ENCODE data around the gene CES4A.

CES4A gene

DNA sequence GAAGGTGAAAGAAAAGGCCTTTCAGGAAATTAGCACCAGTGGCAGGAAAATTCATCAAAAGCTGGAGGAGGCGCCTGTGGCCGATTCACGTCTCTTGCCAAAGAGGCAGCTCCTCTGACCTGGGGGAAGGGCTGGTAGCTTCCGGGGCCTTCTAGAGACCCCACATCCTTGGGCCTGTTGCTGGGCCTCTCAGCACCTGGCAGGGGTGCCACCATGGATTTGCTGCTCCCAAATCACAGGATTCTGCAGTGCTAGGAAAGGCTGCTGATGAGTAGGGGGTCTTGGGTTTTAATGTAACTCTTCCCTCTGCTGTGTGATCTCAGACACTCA lies 29.0 kb downstream of the CES4A start:
- Histone ChIP-seq H3K27ac (ENCODE audit: low read depth, low read length) (no peak overlapping the region), H3K9me3 (ENCODE audit: control insufficient read depth in 5 of 5, low read length in 5 of 5) (no peaks in the 10 kb centered on the region), H3K4me1 (ENCODE audit: control insufficient read depth in 5 of 5, insufficient read depth in 5 of 5, low read length in 5 of 5) (peaks cover 0 to 21% (median 18%) of the 10 kb centered on the region in 5 donors), H3K4me3 (ENCODE audit: low read depth in 1 of 5, low read length in 5 of 5) (no peak overlapping the region), H3K27me3 (ENCODE audit: control insufficient read depth in 5 of 5, insufficient read depth in 4 of 5, low read length in 5 of 5) (peaks cover 0 to 2% (median 0%) of the 10 kb centered on the region in 5 donors), H3K36me3 (ENCODE audit: control insufficient read depth in 5 of 5, insufficient read depth in 5 of 5, low read length in 5 of 5) (no peaks in the 10 kb centered on the region), H3K9ac (ENCODE audit: low read length in 5 of 5) (no peak overlapping the region)

DNA sequence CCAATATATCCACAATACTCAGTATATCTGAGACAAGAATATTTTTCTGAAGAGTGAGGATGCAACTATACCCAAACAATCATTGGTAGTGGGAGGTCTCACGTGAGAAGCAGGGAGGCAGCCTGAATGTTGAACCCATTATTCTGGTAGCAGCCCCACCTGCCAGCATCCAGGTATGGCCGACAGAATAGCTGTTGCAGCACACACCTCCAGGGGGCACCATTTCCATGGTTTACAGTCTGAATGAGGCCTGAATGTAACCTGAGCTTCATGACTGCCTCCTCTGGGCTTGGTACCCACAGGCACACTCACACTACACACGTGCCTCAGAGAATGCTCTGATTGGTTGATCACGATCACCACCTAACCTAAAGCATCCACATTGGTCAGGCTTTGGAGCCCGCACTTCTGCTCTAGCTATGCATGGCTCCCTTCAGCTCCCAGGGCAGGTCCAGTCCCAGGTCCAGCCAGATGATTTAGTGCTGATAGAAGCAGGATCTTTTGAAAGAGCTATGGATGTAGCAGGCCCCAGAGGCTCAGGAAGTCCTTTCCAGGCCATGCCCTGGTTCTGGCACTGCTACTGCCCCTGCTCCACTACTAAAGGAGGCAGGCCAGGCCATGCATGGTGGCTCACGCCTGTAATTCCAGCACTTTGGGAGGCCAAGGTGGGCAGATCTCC lies 29.6 kb downstream of the CES4A start:
- Histone ChIP-seq H3K36me3 (ENCODE audit: control insufficient read depth in 5 of 5, insufficient read depth in 5 of 5, low read length in 5 of 5) (no peaks in the 10 kb centered on the region), H3K9me3 (ENCODE audit: control insufficient read depth in 5 of 5, low read length in 5 of 5) (no peaks in the 10 kb centered on the region), H3K9ac (ENCODE audit: low read length in 5 of 5) (no peak overlapping the region), H3K27ac (ENCODE audit: low read depth, low read length) (no peak overlapping the region), H3K4me3 (ENCODE audit: low read depth in 1 of 5, low read length in 5 of 5) (no peak overlapping the region), H3K27me3 (ENCODE audit: control insufficient read depth in 5 of 5, insufficient read depth in 4 of 5, low read length in 5 of 5) (peaks cover 0 to 2% (median 0%) of the 10 kb centered on the region in 5 donors), H3K4me1 (ENCODE audit: control insufficient read depth in 5 of 5, insufficient read depth in 5 of 5, low read length in 5 of 5) (peaks cover 0 to 20% (median 18%) of the 10 kb centered on the region in 5 donors)

DNA sequence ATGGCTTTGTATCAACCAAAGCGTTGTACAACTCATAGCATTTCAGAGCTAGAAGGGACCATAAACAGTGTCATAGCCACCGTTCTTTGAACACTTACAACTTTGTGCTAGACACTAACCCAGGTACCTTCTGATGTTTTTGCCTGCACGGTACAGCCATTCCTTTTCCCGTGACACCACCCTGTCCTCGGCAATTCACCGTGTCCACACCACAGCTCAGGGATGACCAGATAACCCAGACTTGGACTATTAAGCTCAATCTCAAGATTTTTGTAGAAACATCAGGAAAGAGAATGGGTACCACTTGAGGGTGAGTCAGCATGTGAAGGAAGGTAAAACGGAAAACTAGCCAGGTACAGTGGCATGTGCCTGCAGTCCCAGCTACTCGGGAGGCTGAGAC lies 30.8 kb downstream of the CES4A start:
- peaks cover 0 to 9% (median 8%) of the 10 kb centered on the region in 5 donors for H3K4me1 ChIP-seq (ENCODE audit: control insufficient read depth in 5 of 5, insufficient read depth in 5 of 5, low read length in 5 of 5)
- H3K27me3 ChIP-seq (ENCODE audit: control insufficient read depth in 5 of 5, insufficient read depth in 4 of 5, low read length in 5 of 5) = no peaks in the 10 kb centered on the region
- no peaks in the 10 kb centered on the region for H3K36me3 ChIP-seq (ENCODE audit: control insufficient read depth in 5 of 5, insufficient read depth in 5 of 5, low read length in 5 of 5)
- H3K4me3 ChIP-seq (ENCODE audit: low read depth in 1 of 5, low read length in 5 of 5) = no peak overlapping the region
- no peak overlapping the region for H3K27ac ChIP-seq (ENCODE audit: low read depth, low read length)
- H3K9ac ChIP-seq (ENCODE audit: low read length in 5 of 5) = no peak overlapping the region
- no peaks in the 10 kb centered on the region for H3K9me3 ChIP-seq (ENCODE audit: control insufficient read depth in 5 of 5, low read length in 5 of 5)

DNA sequence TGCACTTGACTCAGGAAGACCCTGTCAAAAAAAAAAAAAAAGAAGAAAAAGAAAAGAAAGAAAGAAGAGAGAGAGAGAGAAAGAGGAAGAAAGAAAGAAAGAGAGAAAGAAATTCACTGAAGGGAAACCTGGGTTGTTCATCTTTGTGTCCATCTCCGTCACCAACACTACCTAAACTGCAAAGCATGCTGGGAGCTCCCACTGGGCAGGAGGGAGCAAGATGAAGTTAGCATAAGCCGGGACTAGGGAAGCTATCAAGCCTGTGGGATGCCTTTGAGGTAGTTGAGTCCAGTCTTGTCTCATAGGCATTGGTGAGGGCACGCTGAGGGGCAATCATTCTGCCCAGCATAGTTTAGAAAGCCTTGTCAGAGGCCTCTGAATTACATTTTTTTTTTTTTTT lies 32.9 kb downstream of the CES4A start:
- Histone ChIP-seq H3K4me1 (ENCODE audit: control insufficient read depth in 5 of 5, insufficient read depth in 5 of 5, low read length in 5 of 5) (no peaks in the 10 kb centered on the region), H3K9me3 (ENCODE audit: control insufficient read depth in 5 of 5, low read length in 5 of 5) (no peaks in the 10 kb centered on the region), H3K9ac (ENCODE audit: low read length in 5 of 5) (no peak overlapping the region), H3K27me3 (ENCODE audit: control insufficient read depth in 5 of 5, insufficient read depth in 4 of 5, low read length in 5 of 5) (no peaks in the 10 kb centered on the region), H3K36me3 (ENCODE audit: control insufficient read depth in 5 of 5, insufficient read depth in 5 of 5, low read length in 5 of 5) (no peaks in the 10 kb centered on the region), H3K27ac (ENCODE audit: low read depth, low read length) (no peak overlapping the region), H3K4me3 (ENCODE audit: low read depth in 1 of 5, low read length in 5 of 5) (no peak overlapping the region)

DNA sequence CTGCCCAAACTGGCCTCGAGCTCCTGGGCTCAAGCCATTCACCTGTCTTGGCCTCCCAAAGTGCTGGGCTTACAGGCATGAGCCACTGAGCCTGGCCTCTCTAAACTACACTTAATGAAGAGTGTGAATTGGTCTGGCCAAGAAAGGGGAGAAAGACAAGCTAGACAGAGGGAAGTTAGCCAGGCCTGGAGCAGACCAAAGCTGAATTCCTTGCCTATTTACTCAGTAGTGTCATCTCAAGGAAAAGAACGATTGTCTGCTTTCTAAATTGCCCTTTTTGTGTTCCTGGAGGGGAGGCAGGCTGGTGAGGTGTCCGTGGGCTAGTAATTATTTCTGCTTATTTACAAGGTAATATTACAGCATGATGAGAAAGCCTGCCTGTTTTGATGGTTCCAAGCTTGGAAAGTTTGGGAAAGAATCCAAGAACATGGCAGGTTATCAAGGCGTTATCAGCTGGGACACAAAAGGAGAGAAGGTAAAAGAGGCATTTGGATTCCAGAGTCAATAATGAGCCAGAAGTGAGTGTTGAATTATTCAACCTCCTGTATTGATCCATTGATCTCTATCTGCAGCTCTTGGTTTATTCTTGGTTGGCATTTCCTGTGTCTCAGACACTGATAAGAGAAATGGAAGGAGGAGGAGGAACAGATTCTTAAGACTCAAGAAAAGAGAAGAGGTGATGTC lies 34.3 kb downstream of the CES4A start:
- Histone ChIP-seq H3K9ac (ENCODE audit: low read length in 5 of 5) (no peak overlapping the region), H3K27ac (ENCODE audit: low read depth, low read length) (no peak overlapping the region), H3K36me3 (ENCODE audit: control insufficient read depth in 5 of 5, insufficient read depth in 5 of 5, low read length in 5 of 5) (no peaks in the 10 kb centered on the region), H3K4me3 (ENCODE audit: low read depth in 1 of 5, low read length in 5 of 5) (no peak overlapping the region), H3K4me1 (ENCODE audit: control insufficient read depth in 5 of 5, insufficient read depth in 5 of 5, low read length in 5 of 5) (peaks cover 0 to 7% (median 0%) of the 10 kb centered on the region in 5 donors), H3K9me3 (ENCODE audit: control insufficient read depth in 5 of 5, low read length in 5 of 5) (no peaks in the 10 kb centered on the region), H3K27me3 (ENCODE audit: control insufficient read depth in 5 of 5, insufficient read depth in 4 of 5, low read length in 5 of 5) (no peaks in the 10 kb centered on the region)

DNA sequence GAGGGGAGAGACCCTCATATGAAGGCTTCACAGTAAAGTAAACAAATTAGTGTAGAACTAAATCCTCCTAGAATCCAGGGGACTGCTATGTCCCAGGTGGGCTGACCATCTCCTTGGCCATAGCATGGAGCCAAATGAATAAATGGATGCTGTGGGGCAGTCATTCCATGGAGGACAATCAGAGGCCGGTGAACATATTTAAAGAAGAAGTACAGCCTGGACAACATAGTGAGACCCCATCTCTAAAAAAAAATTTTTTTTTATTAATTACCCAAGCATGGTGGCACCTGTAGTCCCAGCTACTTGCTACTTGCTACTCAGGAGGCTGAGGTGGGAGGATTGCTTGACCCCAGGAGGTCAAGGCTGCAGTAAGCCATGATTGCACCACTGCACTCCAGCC lies 35.3 kb downstream of the CES4A start:
- Histone ChIP-seq H3K9ac (ENCODE audit: low read length in 5 of 5) (no peak overlapping the region), H3K4me3 (ENCODE audit: low read depth in 1 of 5, low read length in 5 of 5) (no peak overlapping the region), H3K27me3 (ENCODE audit: control insufficient read depth in 5 of 5, insufficient read depth in 4 of 5, low read length in 5 of 5) (no peaks in the 10 kb centered on the region), H3K4me1 (ENCODE audit: control insufficient read depth in 5 of 5, insufficient read depth in 5 of 5, low read length in 5 of 5) (peaks cover 0 to 14% (median 6%) of the 10 kb centered on the region in 5 donors), H3K27ac (ENCODE audit: low read depth, low read length) (no peak overlapping the region), H3K9me3 (ENCODE audit: control insufficient read depth in 5 of 5, low read length in 5 of 5) (no peaks in the 10 kb centered on the region), H3K36me3 (ENCODE audit: control insufficient read depth in 5 of 5, insufficient read depth in 5 of 5, low read length in 5 of 5) (no peaks in the 10 kb centered on the region)

DNA sequence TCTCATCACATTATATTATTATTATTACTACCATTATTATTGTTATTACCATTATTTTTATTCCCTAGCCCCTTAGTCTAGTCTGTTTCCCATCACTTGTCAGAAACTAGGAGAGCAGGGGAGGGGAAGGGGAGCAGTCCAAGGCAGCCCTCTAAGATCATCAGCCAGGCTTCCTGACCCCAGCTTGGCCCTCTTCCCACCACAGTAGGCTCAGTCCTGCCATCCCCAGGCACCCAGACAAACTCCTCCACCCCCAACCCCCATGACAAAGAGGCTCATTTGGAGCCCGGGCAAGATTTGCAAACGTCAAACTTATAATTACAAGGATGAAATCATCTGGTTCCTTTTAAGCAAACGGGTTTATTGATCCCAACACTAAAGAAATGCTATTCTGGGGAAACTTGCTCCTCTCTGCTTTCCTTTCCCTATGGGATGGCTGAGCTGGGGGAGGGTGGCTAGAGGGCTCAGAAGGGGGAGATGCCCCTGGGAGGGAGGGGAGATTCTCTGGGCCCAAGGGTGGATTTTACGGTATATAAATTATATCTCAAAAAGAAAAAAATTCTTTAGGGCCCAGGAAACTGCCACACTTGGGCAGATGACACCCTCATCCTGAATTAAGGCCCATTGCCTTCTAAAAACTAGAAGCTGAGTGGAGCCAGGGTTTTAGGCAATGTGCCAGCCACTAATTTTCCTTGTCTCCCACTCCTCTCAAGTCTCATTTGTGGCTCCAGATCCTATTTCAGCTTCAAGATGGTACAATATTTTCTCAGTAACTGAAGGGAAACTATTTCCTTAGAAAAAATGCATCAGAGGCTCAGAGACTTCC lies 36.2 kb downstream of the CES4A start:
- no peaks in the 10 kb centered on the region for H3K36me3 ChIP-seq (ENCODE audit: control insufficient read depth in 5 of 5, insufficient read depth in 5 of 5, low read length in 5 of 5)
- no peak overlapping the region for H3K9ac ChIP-seq (ENCODE audit: low read length in 5 of 5)
- no peaks in the 10 kb centered on the region for H3K9me3 ChIP-seq (ENCODE audit: control insufficient read depth in 5 of 5, low read length in 5 of 5)
- H3K4me3 ChIP-seq (ENCODE audit: low read depth in 1 of 5, low read length in 5 of 5) = no peak overlapping the region
- H3K27ac ChIP-seq (ENCODE audit: low read depth, low read length) = no peak overlapping the region
- no peaks in the 10 kb centered on the region for H3K27me3 ChIP-seq (ENCODE audit: control insufficient read depth in 5 of 5, insufficient read depth in 4 of 5, low read length in 5 of 5)
- H3K4me1 ChIP-seq (ENCODE audit: control insufficient read depth in 5 of 5, insufficient read depth in 5 of 5, low read length in 5 of 5) = peaks cover 0 to 15% (median 8%) of the 10 kb centered on the region in 5 donors

DNA sequence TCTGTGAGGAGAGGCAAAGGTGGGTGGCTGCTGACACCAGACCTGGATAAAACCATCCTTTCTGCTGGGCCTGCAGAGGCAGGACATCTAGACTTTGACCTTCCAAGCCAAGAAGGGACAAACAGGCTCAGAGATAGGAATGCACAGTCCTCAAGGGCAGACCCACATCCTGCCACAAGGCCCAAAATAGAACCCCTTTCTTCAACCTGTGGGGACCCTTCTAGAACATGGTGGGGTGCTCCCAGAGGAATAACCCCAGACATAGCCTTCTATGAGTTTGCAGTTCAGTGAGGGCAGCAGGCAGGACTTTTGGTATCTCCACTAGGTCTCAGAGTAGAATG lies 36.8 kb downstream of the CES4A start:
- Histone ChIP-seq H3K27ac (ENCODE audit: low read depth, low read length) (no peak overlapping the region), H3K36me3 (ENCODE audit: control insufficient read depth in 5 of 5, insufficient read depth in 5 of 5, low read length in 5 of 5) (no peaks in the 10 kb centered on the region), H3K27me3 (ENCODE audit: control insufficient read depth in 5 of 5, insufficient read depth in 4 of 5, low read length in 5 of 5) (no peaks in the 10 kb centered on the region), H3K9ac (ENCODE audit: low read length in 5 of 5) (no peak overlapping the region), H3K4me1 (ENCODE audit: control insufficient read depth in 5 of 5, insufficient read depth in 5 of 5, low read length in 5 of 5) (peaks cover 0 to 18% (median 12%) of the 10 kb centered on the region in 5 donors), H3K4me3 (ENCODE audit: low read depth in 1 of 5, low read length in 5 of 5) (no peak overlapping the region), H3K9me3 (ENCODE audit: control insufficient read depth in 5 of 5, low read length in 5 of 5) (no peaks in the 10 kb centered on the region)

DNA sequence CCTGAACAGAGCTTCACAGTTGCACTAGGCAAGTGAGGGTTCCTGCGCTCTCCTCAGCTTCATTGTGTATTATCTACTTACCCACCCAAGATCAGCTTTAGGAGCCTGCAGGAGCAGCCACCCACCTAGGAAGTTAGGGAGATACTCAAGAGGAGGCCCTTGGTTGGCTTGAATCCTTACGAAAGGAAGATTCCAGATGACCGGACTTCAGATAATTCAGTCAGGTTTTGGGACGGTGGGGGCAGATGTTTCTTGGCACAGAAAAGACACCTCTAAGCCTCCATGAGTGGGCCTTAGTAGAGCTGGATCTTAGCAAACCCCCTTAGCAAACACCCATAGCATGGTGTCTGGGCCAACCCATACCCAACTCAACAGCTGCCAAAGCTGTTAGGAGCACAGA lies 38.2 kb downstream of the CES4A start:
- Histone ChIP-seq H3K27me3 (ENCODE audit: control insufficient read depth in 5 of 5, insufficient read depth in 4 of 5, low read length in 5 of 5) (no peaks in the 10 kb centered on the region), H3K4me1 (ENCODE audit: control insufficient read depth in 5 of 5, insufficient read depth in 5 of 5, low read length in 5 of 5) (peaks cover 0 to 30% (median 23%) of the 10 kb centered on the region in 5 donors), H3K9ac (ENCODE audit: low read length in 5 of 5) (no peak overlapping the region), H3K9me3 (ENCODE audit: control insufficient read depth in 5 of 5, low read length in 5 of 5) (no peaks in the 10 kb centered on the region), H3K27ac (ENCODE audit: low read depth, low read length) (no peak overlapping the region), H3K4me3 (ENCODE audit: low read depth in 1 of 5, low read length in 5 of 5) (no peak overlapping the region), H3K36me3 (ENCODE audit: control insufficient read depth in 5 of 5, insufficient read depth in 5 of 5, low read length in 5 of 5) (peaks cover 0 to 3% (median 0%) of the 10 kb centered on the region in 5 donors)

DNA sequence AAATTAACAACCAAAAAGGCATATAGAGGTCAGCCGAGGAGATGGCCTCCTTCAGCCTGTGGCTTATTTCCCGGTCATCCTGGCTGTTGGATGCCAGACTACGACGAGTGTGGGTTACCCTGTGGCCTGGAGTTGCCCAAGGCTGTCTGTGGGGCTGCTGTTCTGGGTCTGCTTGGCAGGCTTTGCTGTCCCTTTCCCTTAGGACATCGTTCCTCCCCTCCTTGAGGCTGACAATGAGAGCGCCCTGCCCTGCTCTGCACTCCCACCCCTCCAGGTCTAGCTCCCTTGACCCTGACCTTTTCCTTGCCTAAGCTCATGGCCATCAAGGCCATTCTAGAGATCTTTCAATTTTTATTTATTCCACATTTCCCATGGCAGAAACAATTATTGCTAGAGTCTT lies 38.7 kb downstream of the CES4A start:
- Histone ChIP-seq H3K4me3 (ENCODE audit: low read depth in 1 of 5, low read length in 5 of 5) (no peak overlapping the region), H3K27me3 (ENCODE audit: control insufficient read depth in 5 of 5, insufficient read depth in 4 of 5, low read length in 5 of 5) (no peaks in the 10 kb centered on the region), H3K9ac (ENCODE audit: low read length in 5 of 5) (no peak overlapping the region), H3K4me1 (ENCODE audit: control insufficient read depth in 5 of 5, insufficient read depth in 5 of 5, low read length in 5 of 5) (peaks cover 0 to 30% (median 25%) of the 10 kb centered on the region in 5 donors), H3K36me3 (ENCODE audit: control insufficient read depth in 5 of 5, insufficient read depth in 5 of 5, low read length in 5 of 5) (peaks cover 0 to 3% (median 0%) of the 10 kb centered on the region in 5 donors), H3K9me3 (ENCODE audit: control insufficient read depth in 5 of 5, low read length in 5 of 5) (no peaks in the 10 kb centered on the region), H3K27ac (ENCODE audit: low read depth, low read length) (no peak overlapping the region)

Data from subcutaneous abdominal adipose tissue (tissue), 5 donors.